Measurements from ENCODE around the gene PTPRN2.

Gene PTPRN2

DNA sequence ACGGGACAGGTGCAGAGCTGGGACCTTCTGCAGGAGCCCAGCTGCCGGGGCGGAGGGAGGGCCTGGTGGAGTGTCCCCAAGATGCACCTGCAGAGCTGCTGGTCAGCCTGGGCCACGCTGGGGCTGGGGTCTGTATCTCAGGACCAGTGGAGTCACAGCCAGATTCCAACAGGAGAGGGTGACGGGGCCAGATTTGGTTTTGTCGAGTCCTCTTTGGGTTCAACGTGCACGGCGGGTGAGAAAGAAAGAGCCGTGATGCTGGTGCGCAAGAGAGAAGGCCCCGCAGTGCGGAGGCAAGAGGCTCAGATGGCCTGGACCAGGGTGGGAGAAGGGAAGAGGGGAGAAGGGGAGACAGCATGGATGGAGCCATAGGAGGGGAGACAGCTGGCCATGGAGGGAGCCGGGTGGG, 462.9 kb downstream of the PTPRN2 start:
- H3K9me3 Mint-ChIP-seq = no peaks in the 10 kb centered on the region
- peaks cover 3% of the 10 kb centered on the region for H3K27me3 Mint-ChIP-seq
- H3K4me1 Mint-ChIP-seq = no peaks in the 10 kb centered on the region
- H3K27ac Mint-ChIP-seq = no peak overlapping the region
- no peaks in the 10 kb centered on the region for H3K36me3 Mint-ChIP-seq
- no peak overlapping the region for H3K4me3 Mint-ChIP-seq

GRCh38 chr7:158123753-158124152, 463.9 kb downstream of the PTPRN2 start:
- Mint-ChIP-seq H3K36me3 (no peaks in the 10 kb centered on the region), H3K4me3 (no peak overlapping the region), H3K27ac (no peak overlapping the region), H3K9me3 (peaks cover 5% of the 10 kb centered on the region), H3K27me3 (peaks cover 3% of the 10 kb centered on the region), H3K4me1 (no peaks in the 10 kb centered on the region)

DNA sequence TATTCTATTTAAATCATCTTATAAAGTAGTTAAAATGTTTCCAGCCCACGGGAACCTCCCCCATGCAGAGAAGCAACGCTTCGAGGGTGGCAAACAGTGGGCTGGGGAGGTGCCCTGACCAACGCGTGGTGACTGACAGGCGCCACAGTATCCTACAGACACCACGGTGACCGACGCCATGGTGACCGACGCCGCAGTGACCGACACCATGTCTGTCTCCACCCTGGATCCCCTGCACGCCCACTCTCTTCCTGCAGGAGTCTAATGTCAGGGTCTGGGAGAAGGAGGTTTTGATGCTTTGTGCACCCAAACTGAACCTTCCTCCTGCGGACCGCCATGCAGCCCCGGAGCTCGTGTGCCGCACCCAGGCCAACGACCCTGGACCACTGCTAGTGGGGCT, 464.4 kb downstream of the PTPRN2 start:
- H3K36me3 Mint-ChIP-seq = no peaks in the 10 kb centered on the region
- no peak overlapping the region for H3K4me3 Mint-ChIP-seq
- H3K27ac Mint-ChIP-seq = no peak overlapping the region
- H3K9me3 Mint-ChIP-seq = peaks cover 5% of the 10 kb centered on the region
- H3K4me1 Mint-ChIP-seq = no peaks in the 10 kb centered on the region
- peaks cover 3% of the 10 kb centered on the region for H3K27me3 Mint-ChIP-seq

DNA sequence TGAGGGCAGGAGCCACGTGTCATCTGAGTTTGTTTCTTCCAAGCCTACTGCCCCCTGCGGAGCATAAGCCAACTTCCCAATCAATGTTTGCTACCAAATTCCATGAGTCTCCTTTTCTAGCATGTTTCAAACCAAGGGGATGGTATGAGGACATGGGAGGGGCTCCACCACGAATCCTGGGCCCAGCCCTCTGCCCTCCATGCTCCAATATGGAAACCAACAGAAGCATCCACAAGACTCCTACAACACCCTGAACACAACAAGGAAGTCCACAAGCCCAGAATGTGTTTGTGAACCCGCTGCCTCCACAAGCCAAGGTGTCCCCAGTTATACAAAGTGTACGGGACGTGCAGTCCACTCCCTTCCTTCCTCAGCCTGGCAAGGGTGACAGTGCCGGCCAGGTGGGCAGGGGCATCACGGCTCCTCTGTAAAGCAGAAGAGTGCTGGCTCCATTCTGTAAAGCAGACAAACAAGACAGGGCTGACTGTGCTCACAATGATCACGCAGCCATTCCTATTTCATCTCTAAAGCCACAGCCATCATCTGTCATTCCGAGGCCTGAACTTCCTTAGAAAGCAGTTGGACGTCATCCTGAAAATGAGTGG, 466.1 kb downstream of the PTPRN2 start:
- Mint-ChIP-seq H3K36me3 (no peaks in the 10 kb centered on the region), H3K4me1 (no peaks in the 10 kb centered on the region), H3K9me3 (peaks cover 5% of the 10 kb centered on the region), H3K4me3 (no peak overlapping the region), H3K27me3 (peaks cover 3% of the 10 kb centered on the region), H3K27ac (no peak overlapping the region)

DNA sequence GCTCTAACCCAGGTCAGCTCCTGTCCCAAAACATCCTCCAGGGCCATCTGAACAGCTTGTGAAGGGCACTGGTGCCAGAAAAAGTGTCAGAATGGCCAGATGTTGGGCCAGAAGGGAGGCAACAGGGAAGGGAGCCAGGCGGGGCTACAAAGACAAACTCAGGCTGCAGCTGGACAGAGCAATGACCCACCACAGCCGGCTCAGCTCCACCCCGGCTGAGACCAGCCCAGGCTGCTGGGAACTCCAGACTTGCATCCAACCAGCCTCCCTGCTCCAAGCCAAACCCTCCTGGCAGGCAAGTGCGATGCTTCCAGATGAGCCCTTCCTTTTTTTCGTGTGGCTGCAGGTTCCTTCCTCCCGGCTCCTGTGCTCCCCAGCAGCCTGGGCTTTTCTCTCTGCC, 466.9 kb downstream of the PTPRN2 start:
- peaks cover 3% of the 10 kb centered on the region for H3K27me3 Mint-ChIP-seq
- H3K4me3 Mint-ChIP-seq = no peak overlapping the region
- H3K4me1 Mint-ChIP-seq = no peaks in the 10 kb centered on the region
- H3K27ac Mint-ChIP-seq = no peak overlapping the region
- no peaks in the 10 kb centered on the region for H3K36me3 Mint-ChIP-seq
- peaks cover 5% of the 10 kb centered on the region for H3K9me3 Mint-ChIP-seq

DNA sequence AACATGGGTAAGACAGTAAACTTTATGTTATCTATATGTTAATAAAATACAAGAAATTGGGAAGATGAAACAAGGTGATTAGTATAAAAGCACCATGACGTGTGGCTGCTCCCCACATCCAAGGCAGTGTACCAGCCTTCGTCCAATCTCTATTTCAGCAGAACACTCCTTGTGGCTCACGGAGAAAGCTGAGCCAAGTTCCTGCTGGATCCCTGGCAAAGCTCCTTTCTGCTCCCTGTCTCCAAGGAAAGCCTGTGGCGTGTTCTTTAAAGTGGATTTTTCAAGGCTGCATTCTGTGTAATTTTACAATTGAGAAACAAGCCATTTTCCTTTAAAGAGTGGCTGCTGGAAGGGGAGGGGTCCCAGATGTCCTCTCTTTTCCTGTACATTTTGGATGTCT, 467.3 kb downstream of the PTPRN2 start:
- Mint-ChIP-seq H3K9me3 (peaks cover 5% of the 10 kb centered on the region), H3K4me1 (no peaks in the 10 kb centered on the region)

GRCh38 chr7:158117341-158118222, 470.0 kb downstream of the PTPRN2 start:
- no peaks in the 10 kb centered on the region for H3K36me3 Mint-ChIP-seq
- H3K27me3 Mint-ChIP-seq = peaks cover 3% of the 10 kb centered on the region
- H3K4me1 Mint-ChIP-seq = no peaks in the 10 kb centered on the region
- peak overlapping the region; percentile 43 for H3K27ac Mint-ChIP-seq
- H3K4me3 Mint-ChIP-seq = no peak overlapping the region
- peaks cover 5% of the 10 kb centered on the region for H3K9me3 Mint-ChIP-seq

More for the DNA sequence above, 467.3 kb downstream of the PTPRN2 start:
- Mint-ChIP-seq H3K27me3 (peaks cover 3% of the 10 kb centered on the region), H3K4me3 (no peak overlapping the region), H3K36me3 (no peaks in the 10 kb centered on the region), H3K27ac (no peak overlapping the region)

DNA sequence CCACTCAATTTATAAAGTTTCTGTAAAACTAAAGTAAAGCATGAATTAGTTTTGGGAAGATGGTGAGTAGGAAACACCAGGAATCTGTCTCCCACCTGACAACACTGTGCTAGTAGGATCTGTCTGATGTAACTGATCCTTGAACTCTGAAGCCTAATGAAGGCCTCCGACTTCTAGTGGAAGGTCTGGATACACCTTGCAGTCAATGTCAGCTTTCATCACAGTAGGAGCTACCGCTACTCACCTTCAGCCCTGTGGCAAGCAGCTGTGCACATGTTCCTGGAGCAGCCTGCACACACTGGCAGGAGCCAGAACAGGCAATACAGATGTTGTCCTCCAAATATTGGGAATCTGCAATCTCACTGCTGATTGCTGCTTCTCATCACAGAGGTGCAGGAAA, 471.4 kb downstream of the PTPRN2 start:
- Mint-ChIP-seq H3K9me3 (peaks cover 5% of the 10 kb centered on the region), H3K4me3 (no peak overlapping the region), H3K4me1 (no peaks in the 10 kb centered on the region), H3K27me3 (peaks cover under 1% of the 10 kb centered on the region), H3K27ac (no peak overlapping the region), H3K36me3 (no peaks in the 10 kb centered on the region)

DNA sequence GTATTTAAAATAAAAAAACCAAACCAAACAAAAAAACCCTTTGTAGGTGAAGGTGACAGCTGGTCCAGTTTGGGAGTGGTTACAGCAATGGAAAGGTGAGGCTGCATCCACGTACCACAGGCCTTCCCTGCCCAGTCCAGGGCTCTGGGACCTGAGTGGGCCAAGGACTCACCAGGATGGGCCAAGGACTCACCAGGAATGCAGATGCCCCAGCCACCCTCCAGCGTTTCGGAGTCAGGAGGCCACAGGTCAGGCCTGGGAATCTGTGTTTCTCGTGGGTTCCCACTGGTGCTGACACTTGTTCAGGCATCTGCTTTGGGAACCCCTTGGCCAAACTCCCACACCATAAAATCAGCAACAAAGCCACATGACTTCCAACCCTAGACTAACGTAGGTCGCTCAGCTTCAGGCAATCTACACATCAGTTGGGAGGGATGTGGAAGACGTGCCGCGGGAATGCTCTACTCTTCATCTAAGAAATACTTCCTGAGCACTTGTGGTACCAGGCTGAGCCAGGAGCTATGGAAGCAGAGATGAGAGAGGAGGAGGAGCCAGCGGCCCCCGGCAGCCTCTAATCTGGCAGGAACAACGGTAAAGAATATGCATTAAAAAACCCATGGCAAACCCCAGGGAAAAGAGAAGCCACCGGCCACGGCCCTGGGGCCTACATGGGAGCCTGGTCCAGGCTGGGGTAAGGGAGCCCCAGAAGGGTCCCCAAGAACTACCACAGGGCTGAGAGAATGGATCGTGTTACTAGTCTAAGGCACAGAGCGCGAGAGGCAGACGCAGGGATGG, 473.4 kb downstream of the PTPRN2 start:
- no peaks in the 10 kb centered on the region for H3K4me1 Mint-ChIP-seq
- H3K36me3 Mint-ChIP-seq = peaks cover 2% of the 10 kb centered on the region
- no peaks in the 10 kb centered on the region for H3K27me3 Mint-ChIP-seq
- H3K27ac Mint-ChIP-seq = no peak overlapping the region
- peaks cover 2% of the 10 kb centered on the region for H3K9me3 Mint-ChIP-seq
- H3K4me3 Mint-ChIP-seq = no peak overlapping the region

GRCh38 chr7:158113321-158114025, 474.1 kb downstream of the PTPRN2 start:
- Mint-ChIP-seq H3K36me3 (peaks cover 2% of the 10 kb centered on the region), H3K27ac (no peak overlapping the region), H3K27me3 (no peaks in the 10 kb centered on the region), H3K4me3 (no peak overlapping the region), H3K9me3 (no peaks in the 10 kb centered on the region), H3K4me1 (no peaks in the 10 kb centered on the region)

DNA sequence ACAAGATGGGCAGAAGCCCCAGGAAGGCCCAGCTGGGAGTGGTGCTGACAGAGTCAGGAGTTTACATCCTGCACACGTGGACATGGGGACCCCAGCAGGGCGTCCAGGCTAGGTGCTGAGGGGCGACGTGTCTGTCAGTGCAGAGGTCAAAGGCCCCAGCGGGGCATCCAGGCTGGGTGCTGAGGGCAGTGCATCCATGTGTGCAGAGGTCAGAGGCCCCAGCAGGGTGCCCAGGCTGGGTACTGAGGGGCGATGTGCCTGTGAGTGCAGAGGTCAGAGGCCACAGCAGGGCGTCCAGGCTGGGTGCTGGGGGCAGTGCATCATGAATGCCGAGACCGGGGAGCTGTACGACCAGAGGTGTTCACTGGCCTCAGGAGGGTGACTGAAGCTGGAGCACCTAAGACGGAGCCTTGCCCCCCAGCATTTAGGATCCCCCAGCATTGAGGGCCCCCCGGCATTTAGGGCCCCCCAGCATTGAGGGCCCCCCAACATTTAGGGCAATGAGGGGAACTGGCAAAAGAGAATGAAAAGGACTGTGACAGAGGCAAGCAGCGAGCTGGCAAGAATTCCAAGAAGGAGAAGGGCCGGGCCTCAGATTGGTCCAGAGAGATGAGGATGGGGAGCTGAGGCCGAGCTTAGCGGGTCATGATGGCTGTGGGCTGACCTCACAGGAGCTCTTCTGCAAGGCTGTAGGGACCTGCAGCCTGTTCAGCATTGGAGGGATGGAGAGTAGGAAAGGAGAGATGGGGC, 474.9 kb downstream of the PTPRN2 start:
- no peaks in the 10 kb centered on the region for H3K4me1 Mint-ChIP-seq
- H3K36me3 Mint-ChIP-seq = peaks cover 2% of the 10 kb centered on the region
- H3K27me3 Mint-ChIP-seq = no peaks in the 10 kb centered on the region
- H3K4me3 Mint-ChIP-seq = no peak overlapping the region
- H3K9me3 Mint-ChIP-seq = no peaks in the 10 kb centered on the region
- H3K27ac Mint-ChIP-seq = no peak overlapping the region

DNA sequence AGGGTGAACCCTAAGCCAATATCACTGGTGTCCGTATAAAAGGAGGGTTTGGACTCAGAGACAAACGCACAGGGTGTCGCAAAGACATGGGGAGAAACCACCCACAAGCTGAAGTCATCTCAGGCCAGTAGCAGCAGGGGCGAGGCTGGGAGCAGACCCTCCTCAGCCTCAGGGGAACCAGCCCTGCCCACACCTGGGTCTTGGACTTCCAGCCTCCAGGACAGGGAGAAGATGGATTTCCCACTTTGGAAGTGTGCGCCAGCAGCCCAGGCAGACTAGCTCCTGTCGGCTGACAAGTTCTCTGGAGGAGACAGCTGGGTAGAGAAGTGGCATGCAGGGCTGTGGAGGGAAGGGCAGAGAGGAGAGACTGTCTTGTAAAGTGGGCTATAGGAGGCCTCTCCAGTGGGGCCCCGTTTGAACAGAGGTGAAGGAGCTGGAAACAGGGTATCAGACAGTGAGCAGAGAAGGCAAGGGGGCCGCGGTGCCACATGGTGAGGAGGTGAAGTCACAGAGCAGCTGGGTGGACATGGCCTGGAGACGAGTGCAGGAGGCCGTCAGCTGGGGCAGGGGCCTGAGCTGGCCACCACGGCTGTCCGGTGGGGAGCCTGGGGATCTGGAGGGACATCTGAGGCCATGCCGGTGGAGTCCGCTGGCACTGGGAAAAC, 475.6 kb downstream of the PTPRN2 start:
- Mint-ChIP-seq H3K36me3 (peaks cover 2% of the 10 kb centered on the region), H3K27ac (no peak overlapping the region), H3K4me3 (no peak overlapping the region), H3K4me1 (no peaks in the 10 kb centered on the region), H3K9me3 (no peaks in the 10 kb centered on the region), H3K27me3 (peaks cover 4% of the 10 kb centered on the region)

- Mint-ChIP-seq H3K4me1 (no peaks in the 10 kb centered on the region), H3K4me3 (no peak overlapping the region), H3K27ac (no peak overlapping the region), H3K27me3 (peaks cover 4% of the 10 kb centered on the region), H3K36me3 (peaks cover 2% of the 10 kb centered on the region), H3K9me3 (no peaks in the 10 kb centered on the region)
These were observed 476.4 kb downstream of the PTPRN2 start for GRCh38 chr7:158111049-158111751.

- peaks cover 2% of the 10 kb centered on the region for H3K36me3 Mint-ChIP-seq
- no peak overlapping the region for H3K27ac Mint-ChIP-seq
- no peak overlapping the region for H3K4me3 Mint-ChIP-seq
- no peaks in the 10 kb centered on the region for H3K9me3 Mint-ChIP-seq
- peaks cover 4% of the 10 kb centered on the region for H3K27me3 Mint-ChIP-seq
- H3K4me1 Mint-ChIP-seq = no peaks in the 10 kb centered on the region
These were observed 477.0 kb downstream of the PTPRN2 start for GRCh38 chr7:158110661-158111048.
